HepG2 (cell line): ENCODE data around the gene TET3. TPM values are rescaled to one million over a fixed set of nuclear protein-coding genes. Genes with fewer than 3 reads are reported as not detected.

Experiments
- BCL6 ChIP-seq: IDR thresholded peaks from 2 replicates; pipeline ENCODE4 v1.6.1; 2016; ENCODE audit warnings: missing genetic modification reagents, missing compliant biosample characterization
- CEBPG ChIP-seq: IDR thresholded peaks from 2 replicates; pipeline ENCODE4 v1.6.1; 2016
- HDAC2 ChIP-seq: sonication (generic); formaldehyde crosslinking; IDR thresholded peaks from 2 replicates; pipeline ENCODE4 v1.4.0; 2020; ENCODE audit warnings: missing genetic modification reagents
- MED8 ChIP-seq: sonication (generic); formaldehyde crosslinking; IDR thresholded peaks from 2 replicates; pipeline ENCODE4 v1.8.1; 2023; ENCODE audit warnings: mild to moderate bottlenecking, missing genetic modification reagents; ENCODE audit not compliant: insufficient replicate concordance
- NR2F1 ChIP-seq, 2 experiments: fragments of 450-650 bp in 1 of 2; formaldehyde crosslinking in 1 of 2; IDR thresholded peaks; 2 replicates each; pipeline versions ENCODE4 v1.5.0 to v1.6.1; 2016 to 2020; ENCODE audit warnings: mild to moderate bottlenecking in 1 of 2, missing compliant biosample characterization in 1 of 2, missing genetic modification reagents in 1 of 2, moderate library complexity in 1 of 2
- ZC3H13 ChIP-seq: sonication (generic); formaldehyde crosslinking; IDR thresholded peaks from 2 replicates; pipeline ENCODE4 v1.8.1; 2023; ENCODE audit warnings: mild to moderate bottlenecking, missing genetic modification reagents, moderate library complexity
- ZKSCAN5 ChIP-seq: sonication (generic); formaldehyde crosslinking; IDR thresholded peaks from 2 replicates; pipeline ENCODE4 v1.5.1; 2020; ENCODE audit warnings: mild to moderate bottlenecking, missing genetic modification reagents
- ZKSCAN8 ChIP-seq: IDR thresholded peaks from 2 replicates; pipeline ENCODE4 v1.6.1; 2016; ENCODE audit warnings: borderline replicate concordance, missing genetic modification reagents, missing compliant biosample characterization
- ZNF672 ChIP-seq: sonication (generic); formaldehyde crosslinking; IDR thresholded peaks from 2 replicates; pipeline ENCODE4 v1.8.1; 2022; ENCODE audit warnings: missing genetic modification reagents
- polyA plus RNA-seq, 8 experiments: library from polyadenylated mRNA; depleted of rRNA in 3 of 8; stranded (reverse) in 7 of 8; unstranded in 1 of 8; fragments of >200 nt; fragmentation: Illumina TruSeq in 4 of 8; extraction: Trizol in 4 of 8; gene quantifications; 2 replicates each; pipeline versions ENCODE4 v1.2.1 to v1.2.3, GENCODE V29; 2011 to 2016; ENCODE audit warnings: low read depth in 4 of 8, missing spikeins in 1 of 8, mixed read lengths in 1 of 8; ENCODE audit not compliant: insufficient read depth in 1 of 8
- total RNA-seq, 5 experiments: library from RNA; depleted of rRNA; stranded (reverse); fragments of >200 nt; fragmentation: Illumina TruSeq; extraction: Trizol; gene quantifications; 2 replicates each; pipeline ENCODE4 v1.2.3, GENCODE V29; 2016; ENCODE audit warnings: low read depth in 1 of 5
- TF ChIP-seq, protein P1 (sequence below): sonication (generic); formaldehyde crosslinking; IDR thresholded peaks from 2 replicates; pipeline ENCODE4 v1.4.0; 2020; ENCODE audit warnings: missing genetic modification reagents, borderline replicate concordance
- TF ChIP-seq, protein P2 (sequence below), 2 experiments: fragments of 450-650 bp in 1 of 2; sonication (generic) in 1 of 2; formaldehyde crosslinking; IDR thresholded peaks; 2 replicates each; pipeline versions ENCODE4 v1.5.0 to v1.8.0; 2020 to 2022; ENCODE audit warnings: mild to moderate bottlenecking in 1 of 2, missing genetic modification reagents in 1 of 2
- TF ChIP-seq, protein P3 (sequence below): sonication (generic); formaldehyde crosslinking; IDR thresholded peaks from 2 replicates; pipeline ENCODE4 v1.5.0; 2020; ENCODE audit warnings: missing genetic modification reagents
- TF ChIP-seq, protein P4 (sequence below): sonication (generic); formaldehyde crosslinking; IDR thresholded peaks from 2 replicates; pipeline ENCODE4 v1.5.0; 2020; ENCODE audit warnings: missing genetic modification reagents, mild to moderate bottlenecking, borderline replicate concordance
- TF ChIP-seq, protein P5 (sequence below): sonication (generic); formaldehyde crosslinking; IDR thresholded peaks from 2 replicates; pipeline ENCODE4 v1.4.0; 2020; ENCODE audit warnings: mild to moderate bottlenecking, missing genetic modification reagents
- TF ChIP-seq, protein P6 (sequence below): sonication (generic); formaldehyde crosslinking; IDR thresholded peaks from 2 replicates; pipeline ENCODE4 v1.4.0; 2020; ENCODE audit warnings: missing genetic modification reagents
- TF ChIP-seq, protein P7 (sequence below): sonication (generic); formaldehyde crosslinking; IDR thresholded peaks from 2 replicates; pipeline ENCODE4 v1.4.0; 2020; ENCODE audit warnings: missing genetic modification reagents; ENCODE audit errors: not compliant biosample characterization
- TF ChIP-seq, protein P8 (sequence below): sonication (generic); formaldehyde crosslinking; IDR thresholded peaks from 2 replicates; pipeline ENCODE4 v1.4.0; 2020; ENCODE audit warnings: missing genetic modification reagents, low read depth, mild to moderate bottlenecking, borderline replicate concordance
- TF ChIP-seq, protein P9 (sequence below): sonication (generic); formaldehyde crosslinking; IDR thresholded peaks from 2 replicates; pipeline ENCODE4 v1.8.1; 2023; ENCODE audit warnings: mild to moderate bottlenecking, missing genetic modification reagents

The TET3 gene
- total and polyA plus RNA-seq, 2 of the 13 experiments (the other 11 are each of a cell fraction or from before 2014, with no cell fraction given): 4.3 to 6.8 TPM

DNA sequence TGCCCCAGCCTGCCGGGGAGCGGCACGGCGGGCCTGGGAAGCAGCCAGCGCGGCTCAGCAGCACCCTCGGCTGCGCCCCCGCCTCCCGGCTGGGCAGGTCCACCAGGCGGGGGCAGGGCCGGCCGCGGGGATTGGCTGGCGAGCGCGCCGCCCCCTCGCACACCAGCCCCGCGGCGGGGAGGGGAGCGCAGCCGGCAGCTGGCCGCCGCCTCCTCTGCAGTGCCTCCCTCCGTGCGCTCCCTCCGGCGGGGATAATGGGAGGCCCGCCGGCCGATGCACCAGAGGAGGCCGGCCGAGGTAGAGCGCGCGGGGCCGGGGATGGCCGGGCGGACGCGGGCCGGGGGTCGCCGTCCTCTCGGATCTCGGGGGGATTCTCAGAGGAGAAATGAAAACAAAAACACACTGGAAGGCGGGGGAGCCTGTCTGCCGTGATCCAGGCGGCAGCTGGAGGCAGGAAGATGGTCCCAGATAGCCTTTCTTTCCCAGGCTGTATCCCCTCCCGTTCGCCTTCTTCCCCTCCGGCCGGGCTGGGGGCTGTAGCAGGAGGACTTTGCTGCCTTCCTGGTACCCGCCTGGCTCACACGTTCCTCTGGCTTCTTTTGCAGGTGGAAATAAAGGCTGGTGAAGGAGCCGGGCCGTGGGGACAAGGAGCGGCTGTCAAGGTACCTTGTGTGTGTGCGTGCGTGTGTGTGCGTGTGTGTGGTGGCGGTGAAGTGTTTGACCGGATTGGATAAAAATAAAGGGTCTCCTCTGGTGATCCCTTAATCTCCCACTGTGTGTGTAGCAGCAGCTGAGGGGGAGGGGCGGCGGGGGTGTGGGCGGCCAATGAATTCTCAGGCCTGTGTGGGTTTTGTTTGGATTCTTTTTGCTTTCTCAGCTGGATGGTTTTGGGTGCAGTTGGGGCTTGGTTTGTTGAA, 18.1 kb downstream of the TET3 start (continued):
- TF ChIP-seq, protein P1, sequence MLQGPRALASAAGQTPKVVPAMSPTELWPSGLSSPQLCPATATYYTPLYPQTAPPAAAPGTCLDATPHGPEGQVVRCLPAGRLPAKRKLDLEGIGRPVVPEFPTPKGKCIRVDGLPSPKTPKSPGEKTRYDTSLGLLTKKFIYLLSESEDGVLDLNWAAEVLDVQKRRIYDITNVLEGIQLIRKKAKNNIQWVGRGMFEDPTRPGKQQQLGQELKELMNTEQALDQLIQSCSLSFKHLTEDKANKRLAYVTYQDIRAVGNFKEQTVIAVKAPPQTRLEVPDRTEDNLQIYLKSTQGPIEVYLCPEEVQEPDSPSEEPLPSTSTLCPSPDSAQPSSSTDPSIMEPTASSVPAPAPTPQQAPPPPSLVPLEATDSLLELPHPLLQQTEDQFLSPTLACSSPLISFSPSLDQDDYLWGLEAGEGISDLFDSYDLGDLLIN (CRISPR knock-in tag): no peak
- TF ChIP-seq, protein P2, sequence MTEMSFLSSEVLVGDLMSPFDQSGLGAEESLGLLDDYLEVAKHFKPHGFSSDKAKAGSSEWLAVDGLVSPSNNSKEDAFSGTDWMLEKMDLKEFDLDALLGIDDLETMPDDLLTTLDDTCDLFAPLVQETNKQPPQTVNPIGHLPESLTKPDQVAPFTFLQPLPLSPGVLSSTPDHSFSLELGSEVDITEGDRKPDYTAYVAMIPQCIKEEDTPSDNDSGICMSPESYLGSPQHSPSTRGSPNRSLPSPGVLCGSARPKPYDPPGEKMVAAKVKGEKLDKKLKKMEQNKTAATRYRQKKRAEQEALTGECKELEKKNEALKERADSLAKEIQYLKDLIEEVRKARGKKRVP (CRISPR knock-in tag; IDR thresholded peaks at IDR 0.05): no peak
- TF ChIP-seq MED8 (CRISPR knock-in tag): no peak
- TF ChIP-seq, protein P3, sequence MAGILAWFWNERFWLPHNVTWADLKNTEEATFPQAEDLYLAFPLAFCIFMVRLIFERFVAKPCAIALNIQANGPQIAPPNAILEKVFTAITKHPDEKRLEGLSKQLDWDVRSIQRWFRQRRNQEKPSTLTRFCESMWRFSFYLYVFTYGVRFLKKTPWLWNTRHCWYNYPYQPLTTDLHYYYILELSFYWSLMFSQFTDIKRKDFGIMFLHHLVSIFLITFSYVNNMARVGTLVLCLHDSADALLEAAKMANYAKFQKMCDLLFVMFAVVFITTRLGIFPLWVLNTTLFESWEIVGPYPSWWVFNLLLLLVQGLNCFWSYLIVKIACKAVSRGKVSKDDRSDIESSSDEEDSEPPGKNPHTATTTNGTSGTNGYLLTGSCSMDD: no peak
- no peak for TF ChIP-seq CEBPG (CRISPR knock-in tag)
- no peak for TF ChIP-seq ZC3H13 (CRISPR knock-in tag)
- TF ChIP-seq HDAC2 (CRISPR knock-in tag): no peak
- TF ChIP-seq, protein P4, sequence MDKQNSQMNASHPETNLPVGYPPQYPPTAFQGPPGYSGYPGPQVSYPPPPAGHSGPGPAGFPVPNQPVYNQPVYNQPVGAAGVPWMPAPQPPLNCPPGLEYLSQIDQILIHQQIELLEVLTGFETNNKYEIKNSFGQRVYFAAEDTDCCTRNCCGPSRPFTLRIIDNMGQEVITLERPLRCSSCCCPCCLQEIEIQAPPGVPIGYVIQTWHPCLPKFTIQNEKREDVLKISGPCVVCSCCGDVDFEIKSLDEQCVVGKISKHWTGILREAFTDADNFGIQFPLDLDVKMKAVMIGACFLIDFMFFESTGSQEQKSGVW: no peak
- no peak for TF ChIP-seq ZNF672
- TF ChIP-seq, protein P5, sequence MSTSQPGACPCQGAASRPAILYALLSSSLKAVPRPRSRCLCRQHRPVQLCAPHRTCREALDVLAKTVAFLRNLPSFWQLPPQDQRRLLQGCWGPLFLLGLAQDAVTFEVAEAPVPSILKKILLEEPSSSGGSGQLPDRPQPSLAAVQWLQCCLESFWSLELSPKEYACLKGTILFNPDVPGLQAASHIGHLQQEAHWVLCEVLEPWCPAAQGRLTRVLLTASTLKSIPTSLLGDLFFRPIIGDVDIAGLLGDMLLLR (CRISPR knock-in tag): no peak
- TF ChIP-seq, protein P6, sequence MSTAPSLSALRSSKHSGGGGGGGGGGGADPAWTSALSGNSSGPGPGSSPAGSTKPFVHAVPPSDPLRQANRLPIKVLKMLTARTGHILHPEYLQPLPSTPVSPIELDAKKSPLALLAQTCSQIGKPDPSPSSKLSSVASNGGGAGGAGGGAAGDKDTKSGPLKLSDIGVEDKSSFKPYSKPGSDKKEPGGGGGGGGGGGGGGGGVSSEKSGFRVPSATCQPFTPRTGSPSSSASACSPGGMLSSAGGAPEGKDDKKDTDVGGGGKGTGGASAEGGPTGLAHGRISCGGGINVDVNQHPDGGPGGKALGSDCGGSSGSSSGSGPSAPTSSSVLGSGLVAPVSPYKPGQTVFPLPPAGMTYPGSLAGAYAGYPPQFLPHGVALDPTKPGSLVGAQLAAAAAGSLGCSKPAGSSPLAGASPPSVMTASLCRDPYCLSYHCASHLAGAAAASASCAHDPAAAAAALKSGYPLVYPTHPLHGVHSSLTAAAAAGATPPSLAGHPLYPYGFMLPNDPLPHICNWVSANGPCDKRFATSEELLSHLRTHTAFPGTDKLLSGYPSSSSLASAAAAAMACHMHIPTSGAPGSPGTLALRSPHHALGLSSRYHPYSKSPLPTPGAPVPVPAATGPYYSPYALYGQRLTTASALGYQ (CRISPR knock-in tag): no peak
- TF ChIP-seq, protein P7, sequence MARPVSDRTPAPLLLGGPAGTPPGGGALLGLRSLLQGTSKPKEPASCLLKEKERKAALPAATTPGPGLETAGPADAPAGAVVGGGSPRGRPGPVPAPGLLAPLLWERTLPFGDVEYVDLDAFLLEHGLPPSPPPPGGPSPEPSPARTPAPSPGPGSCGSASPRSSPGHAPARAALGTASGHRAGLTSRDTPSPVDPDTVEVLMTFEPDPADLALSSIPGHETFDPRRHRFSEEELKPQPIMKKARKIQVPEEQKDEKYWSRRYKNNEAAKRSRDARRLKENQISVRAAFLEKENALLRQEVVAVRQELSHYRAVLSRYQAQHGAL (CRISPR knock-in tag): no peak
- TF ChIP-seq ZKSCAN8 (CRISPR knock-in tag): no peak
- no peak for TF ChIP-seq BCL6
- TF ChIP-seq, protein P8, sequence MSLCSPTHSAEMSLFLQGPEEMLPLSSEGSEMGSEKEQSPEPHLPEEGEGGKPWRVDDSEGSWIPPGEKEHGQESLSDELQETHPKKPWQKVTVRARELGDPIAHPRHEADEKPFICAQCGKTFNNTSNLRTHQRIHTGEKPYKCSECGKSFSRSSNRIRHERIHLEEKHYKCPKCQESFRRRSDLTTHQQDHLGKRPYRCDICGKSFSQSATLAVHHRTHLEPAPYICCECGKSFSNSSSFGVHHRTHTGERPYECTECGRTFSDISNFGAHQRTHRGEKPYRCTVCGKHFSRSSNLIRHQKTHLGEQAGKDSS (CRISPR knock-in tag): peak; percentile 38; the same call in 1 of the 2 replicates
- TF ChIP-seq, protein P9, sequence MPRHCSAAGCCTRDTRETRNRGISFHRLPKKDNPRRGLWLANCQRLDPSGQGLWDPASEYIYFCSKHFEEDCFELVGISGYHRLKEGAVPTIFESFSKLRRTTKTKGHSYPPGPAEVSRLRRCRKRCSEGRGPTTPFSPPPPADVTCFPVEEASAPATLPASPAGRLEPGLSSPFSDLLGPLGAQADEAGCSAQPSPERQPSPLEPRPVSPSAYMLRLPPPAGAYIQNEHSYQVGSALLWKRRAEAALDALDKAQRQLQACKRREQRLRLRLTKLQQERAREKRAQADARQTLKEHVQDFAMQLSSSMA (CRISPR knock-in tag): no peak
- TF ChIP-seq ZKSCAN5: no peak
- TF ChIP-seq NR2F1 (CRISPR knock-in tag; IDR thresholded peaks at IDR 0.05): no peak
